Pancreas (tissue), 10 donors: Measurements from ENCODE around the gene COG4. TPM values are rescaled to one million over a fixed set of nuclear protein-coding genes. Genes with fewer than 3 reads are reported as not detected.

Experiments
- ATAC-seq, 4 donors: fragments of 200-7000 bp; cut with Tn5 transposase; one replicate each; pipeline versions ENCODE4 v1.8.0 to v1.9.1; 2020; ENCODE audit warnings: mild to moderate bottlenecking in 4 of 4, moderate library complexity in 4 of 4
- DNase-seq, 6 donors: peaks; one replicate each; pipeline ENCODE4 v3.0.0-alpha.2; 2020
- FAIRE-seq: peaks from 2 replicates; lab custom pipeline; 2012; peaks lifted over from hg19 to GRCh38; lab: Jason Lieb, UNC
- H3K27ac ChIP-seq, 4 donors: fragments of 200-600 bp; sonication (generic); 1 replicate in 3 of 4; 2 replicates in 1 of 4; pipeline versions ENCODE4 v1.5.0 to v1.8.0; 2020
- H3K27me3 ChIP-seq, 4 donors: fragments of 200-600 bp; one replicate each; pipeline ENCODE4 v1.8.0; 2021
- H3K36me3 ChIP-seq, 3 donors: fragments of 200-600 bp; sonication (generic) in 1 of 3; one replicate each; pipeline versions ENCODE4 v1.5.0 to v1.8.0; 2020 to 2021
- H3K4me1 ChIP-seq, 3 donors: fragments of 200-600 bp; one replicate each; pipeline ENCODE4 v1.8.0; 2021
- H3K4me3 ChIP-seq, 4 donors: fragments of 200-600 bp; sonication (generic) in 2 of 4; one replicate each; pipeline versions ENCODE4 v1.5.0 to v1.8.0; 2020 to 2021
- H3K9me3 ChIP-seq, 4 donors: fragments of 200-600 bp; one replicate each; pipeline ENCODE4 v1.8.0; 2021
- CTCF ChIP-seq, 4 donors: fragments of 200-600 bp; sonication (generic) in 3 of 4; IDR thresholded peaks; one replicate each; pipeline versions ENCODE4 v1.5.0 to v1.8.0; 2021; ENCODE audit warnings: antibody characterized with exemption in 4 of 4
- WGBS, 2 donors: extraction: QIAGEN DNeasy Blood & Tissue Kit; methylation state at CpG; one replicate each; pipeline ENCODE4 v1.1.7; 2013; 5-methylcytosine and 5-hydroxymethylcytosine counted together
- intact Hi-C, 3 donors: fragments of 100-400 bp; cut with DNase I; formaldehyde crosslinking; loops; one replicate each; pipeline versions ENCODE4 v1.11.1 to v1.14.2; 2022
- polyA plus RNA-seq, 2 donors: library from polyadenylated mRNA; stranded (reverse); fragments of 200-250 nt; gene quantifications; one replicate each; pipeline ENCODE4 v1.2.3, GENCODE V29; 2013
- total RNA-seq, 6 donors: library from RNA; stranded (reverse); fragmentation: NEBNext Ultra II Directional in 4 of 6; extraction: Animal tissue kit (Norgen Biotek cat#: 25700) in 4 of 6; gene quantifications; one replicate each; pipeline versions ENCODE4 v1.2.1 to v1.2.4, GENCODE V29; 2021 to 2023
- donor health status: healthy with polysubstance abuse.
- donor health status: DM: no; HTN: no; CAD: no; lungs with moderate emphysema.
- donor health status: DM: no; HTN: no; CAD: no.
- donor health status: control.
- donor health status: control.
- donor health status: Bipolar disorder and iron deficiency.
- donor health status: DM: yes; HTN: yes; CAD: no.
- donor health status: DM: no; HTN: no; CAD: no.
- donor health status: DM: no; HTN: no; CAD: no.
- donor health status: DM: yes; HTN: yes; CAD: no.

The COG4 gene
- total and polyA plus RNA-seq, 8 donors, result 12.3 to 56.4 (median 19.3) TPM

- 83 to 84% methylated on average over 5 of the region's 5 CpGs for WGBS, 2 donors
- intact Hi-C loops, result no loop called here
- TF ChIP-seq CTCF (IDR thresholded peaks at IDR 0.05), result no peak
These were observed 40.7 kb downstream of the COG4 start for GRCh38 chr16:70482624-70483023.

GRCh38 chr16:70481929-70482536, 41.3 kb downstream of the COG4 start:
- ATAC-seq, result no peak
- FAIRE-seq, result no peak

More at GRCh38 chr16:70482624-70483023, 40.7 kb downstream of the COG4 start:
- Histone ChIP-seq H3K27me3 (no peaks in the 10 kb centered on the region), H3K9me3 (no peaks in the 10 kb centered on the region), H3K27ac (no peak overlapping the region), H3K36me3 (peaks cover 0 to 25% (median 0%) of the 10 kb centered on the region in 3 donors), H3K4me3 (no peak overlapping the region), H3K4me1 (no peaks in the 10 kb centered on the region)
- ATAC-seq, result no peak
- no peak for DNase-seq
- FAIRE-seq, result no peak

GRCh38 chr16:70480127-70481105, 42.9 kb downstream of the COG4 start:
- Histone ChIP-seq H3K9me3 (no peaks in the 10 kb centered on the region), H3K27ac (no peak overlapping the region), H3K4me3 (no peak overlapping the region), H3K27me3 (no peaks in the 10 kb centered on the region), H3K4me1 (peaks cover 0 to 3% (median 0%) of the 10 kb centered on the region in 3 donors), H3K36me3 (peaks cover 0 to 24% (median 3%) of the 10 kb centered on the region in 3 donors)
- intact Hi-C loops, result no loop called here
- no peak for DNase-seq
- 88 to 92% methylated on average over 17 of the region's 17 CpGs for WGBS, 2 donors
- FAIRE-seq, result no peak
- peak in 2 of 4 donors; percentile 33 to 35 for ATAC-seq
- TF ChIP-seq CTCF (IDR thresholded peaks at IDR 0.05), result no peak

More at GRCh38 chr16:70481929-70482536, 41.3 kb downstream of the COG4 start:
- no peaks in the 10 kb centered on the region for H3K27me3 ChIP-seq
- no peaks in the 10 kb centered on the region for H3K9me3 ChIP-seq
- no peak overlapping the region for H3K4me3 ChIP-seq
- no peak for TF ChIP-seq CTCF (IDR thresholded peaks at IDR 0.05)
- DNase-seq, result no peak
- H3K27ac ChIP-seq, result no peak overlapping the region
- no peaks in the 10 kb centered on the region for H3K4me1 ChIP-seq
- WGBS, 2 donors, result 84 to 87% methylated on average over 7 of the region's 7 CpGs
- intact Hi-C loops, result no loop called here
- H3K36me3 ChIP-seq, result peaks cover 0 to 25% (median 0%) of the 10 kb centered on the region in 3 donors

GRCh38 chr16:70478912-70479341, 44.4 kb downstream of the COG4 start:
- Histone ChIP-seq H3K4me3 (no peak overlapping the region), H3K27me3 (no peaks in the 10 kb centered on the region), H3K9me3 (no peaks in the 10 kb centered on the region), H3K36me3 (peaks cover 0 to 28% (median 6%) of the 10 kb centered on the region in 3 donors), H3K4me1 (peaks cover 0 to 3% (median 0%) of the 10 kb centered on the region in 3 donors), H3K27ac (no peak overlapping the region)
- intact Hi-C loops, result loop anchor here in 1 of 3 donors (10.0 kb wide), 1 partner anchor 84 kb away; no protein-coding TSS in a partner anchor
- no peak for FAIRE-seq
- 82 to 86% methylated on average over 10 of the region's 10 CpGs for WGBS, 2 donors
- DNase-seq, result peak in 1 of 6 donors; percentile 49
- TF ChIP-seq CTCF (IDR thresholded peaks at IDR 0.05), result no peak
- peak in 1 of 4 donors; percentile 3 for ATAC-seq
